ENCODE results near the gene ATXN1.

DNA sequence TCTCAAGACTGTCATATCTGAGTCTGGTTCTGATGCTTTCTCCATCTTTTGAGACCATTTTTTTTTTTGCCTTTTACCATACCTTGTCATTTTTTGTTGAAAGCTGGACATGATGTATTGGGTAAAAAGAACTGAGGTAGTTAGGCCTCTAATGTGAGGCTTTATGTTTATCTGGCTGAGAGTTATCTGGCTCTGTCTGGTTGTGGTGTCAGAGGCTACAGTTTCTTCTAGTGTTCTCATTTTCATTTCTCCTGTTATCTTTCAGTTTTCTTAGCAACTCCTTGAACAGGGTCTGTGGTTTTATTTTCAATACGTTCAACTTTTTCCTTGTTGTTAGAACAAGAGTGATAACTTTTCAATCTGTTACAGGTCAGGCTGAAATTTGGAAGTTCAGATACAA is 49.2 kb upstream of the ATXN1 start:
- no peak for TF ChIP-seq CEBPB (IDR thresholded peaks at IDR 0.05)
- no peak for TF ChIP-seq POLR2A (IDR thresholded peaks at IDR 0.05; ENCODE audit: low read length)
- TF ChIP-seq, protein P1, sequence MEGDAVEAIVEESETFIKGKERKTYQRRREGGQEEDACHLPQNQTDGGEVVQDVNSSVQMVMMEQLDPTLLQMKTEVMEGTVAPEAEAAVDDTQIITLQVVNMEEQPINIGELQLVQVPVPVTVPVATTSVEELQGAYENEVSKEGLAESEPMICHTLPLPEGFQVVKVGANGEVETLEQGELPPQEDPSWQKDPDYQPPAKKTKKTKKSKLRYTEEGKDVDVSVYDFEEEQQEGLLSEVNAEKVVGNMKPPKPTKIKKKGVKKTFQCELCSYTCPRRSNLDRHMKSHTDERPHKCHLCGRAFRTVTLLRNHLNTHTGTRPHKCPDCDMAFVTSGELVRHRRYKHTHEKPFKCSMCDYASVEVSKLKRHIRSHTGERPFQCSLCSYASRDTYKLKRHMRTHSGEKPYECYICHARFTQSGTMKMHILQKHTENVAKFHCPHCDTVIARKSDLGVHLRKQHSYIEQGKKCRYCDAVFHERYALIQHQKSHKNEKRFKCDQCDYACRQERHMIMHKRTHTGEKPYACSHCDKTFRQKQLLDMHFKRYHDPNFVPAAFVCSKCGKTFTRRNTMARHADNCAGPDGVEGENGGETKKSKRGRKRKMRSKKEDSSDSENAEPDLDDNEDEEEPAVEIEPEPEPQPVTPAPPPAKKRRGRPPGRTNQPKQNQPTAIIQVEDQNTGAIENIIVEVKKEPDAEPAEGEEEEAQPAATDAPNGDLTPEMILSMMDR (IDR thresholded peaks at IDR 0.05), result no peak
- TF ChIP-seq, protein P2, sequence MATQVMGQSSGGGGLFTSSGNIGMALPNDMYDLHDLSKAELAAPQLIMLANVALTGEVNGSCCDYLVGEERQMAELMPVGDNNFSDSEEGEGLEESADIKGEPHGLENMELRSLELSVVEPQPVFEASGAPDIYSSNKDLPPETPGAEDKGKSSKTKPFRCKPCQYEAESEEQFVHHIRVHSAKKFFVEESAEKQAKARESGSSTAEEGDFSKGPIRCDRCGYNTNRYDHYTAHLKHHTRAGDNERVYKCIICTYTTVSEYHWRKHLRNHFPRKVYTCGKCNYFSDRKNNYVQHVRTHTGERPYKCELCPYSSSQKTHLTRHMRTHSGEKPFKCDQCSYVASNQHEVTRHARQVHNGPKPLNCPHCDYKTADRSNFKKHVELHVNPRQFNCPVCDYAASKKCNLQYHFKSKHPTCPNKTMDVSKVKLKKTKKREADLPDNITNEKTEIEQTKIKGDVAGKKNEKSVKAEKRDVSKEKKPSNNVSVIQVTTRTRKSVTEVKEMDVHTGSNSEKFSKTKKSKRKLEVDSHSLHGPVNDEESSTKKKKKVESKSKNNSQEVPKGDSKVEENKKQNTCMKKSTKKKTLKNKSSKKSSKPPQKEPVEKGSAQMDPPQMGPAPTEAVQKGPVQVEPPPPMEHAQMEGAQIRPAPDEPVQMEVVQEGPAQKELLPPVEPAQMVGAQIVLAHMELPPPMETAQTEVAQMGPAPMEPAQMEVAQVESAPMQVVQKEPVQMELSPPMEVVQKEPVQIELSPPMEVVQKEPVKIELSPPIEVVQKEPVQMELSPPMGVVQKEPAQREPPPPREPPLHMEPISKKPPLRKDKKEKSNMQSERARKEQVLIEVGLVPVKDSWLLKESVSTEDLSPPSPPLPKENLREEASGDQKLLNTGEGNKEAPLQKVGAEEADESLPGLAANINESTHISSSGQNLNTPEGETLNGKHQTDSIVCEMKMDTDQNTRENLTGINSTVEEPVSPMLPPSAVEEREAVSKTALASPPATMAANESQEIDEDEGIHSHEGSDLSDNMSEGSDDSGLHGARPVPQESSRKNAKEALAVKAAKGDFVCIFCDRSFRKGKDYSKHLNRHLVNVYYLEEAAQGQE (IDR thresholded peaks at IDR 0.05), result no peak
- no peak for TF ChIP-seq NR3C1 (IDR thresholded peaks at IDR 0.05)
- TF ChIP-seq ZFP36 (IDR thresholded peaks at IDR 0.05; ENCODE audit: borderline replicate concordance, partially characterized antibody), result no peak
- TF ChIP-seq EP300 (IDR thresholded peaks at IDR 0.05), result no peak
- TF ChIP-seq RNF2 (IDR thresholded peaks at IDR 0.05; ENCODE audit: borderline replicate concordance, low read depth), result no peak
- no peak for TF ChIP-seq MAFK (IDR thresholded peaks at IDR 0.05; ENCODE audit: partially characterized antibody)
- no peak for TF ChIP-seq CHD4 (IDR thresholded peaks at IDR 0.05; ENCODE audit: borderline replicate concordance)
- TF ChIP-seq SREBF2 (IDR thresholded peaks at IDR 0.05), result no peak
- TF ChIP-seq POLR2AphosphoS2 (conservative IDR thresholded peaks at IDR 0.05; ENCODE audit: low read length), result no peak
- TF ChIP-seq TFCP2L1 (CRISPR knock-in tag; IDR thresholded peaks at IDR 0.05), result no peak
